MM.1S (cell line): ENCODE results near the gene NFILZ.

Experiments used
- DNase-seq: peaks from one replicate; pipeline ENCODE4 v3.0.0-alpha.2; 2015
- H2AFZ ChIP-seq: fragments of 300-600 bp; sonication (generic); 2 replicates; pipeline ENCODE4 v1.6.0; 2016; ENCODE audit warnings: antibody characterized with exemption, low read length
- H3F3A ChIP-seq: fragments of 300-600 bp; sonication (generic); 2 replicates; pipeline ENCODE4 v1.6.1; 2016; ENCODE audit warnings: mild to moderate bottlenecking, antibody characterized with exemption, low read length, moderate library complexity, mixed read lengths; ENCODE audit not compliant: insufficient read depth
- H3K27ac ChIP-seq: fragments of 300-600 bp; sonication (generic); 2 replicates; pipeline ENCODE4 v1.5.1; 2016; ENCODE audit warnings: mild to moderate bottlenecking, low read length
- H3K27me3 ChIP-seq: fragments of 300-600 bp; sonication (generic); replicated peaks from 2 replicates; pipeline ENCODE4 v1.6.0; 2016; ENCODE audit warnings: low read length; ENCODE audit not compliant: insufficient read depth
- H3K36me3 ChIP-seq: fragments of 300-600 bp; sonication (generic); replicated peaks from 2 replicates; pipeline ENCODE4 v1.6.1; 2016; ENCODE audit warnings: mild to moderate bottlenecking, low read length, mixed read lengths; ENCODE audit not compliant: insufficient read depth
- H3K4me1 ChIP-seq: fragments of 300-600 bp; sonication (generic); 2 replicates; pipeline ENCODE4 v1.6.1; 2016; ENCODE audit warnings: low read length, mixed read lengths
- H3K4me2 ChIP-seq: fragments of 300-600 bp; sonication (generic); 2 replicates; pipeline ENCODE4 v1.6.0; 2016; ENCODE audit warnings: low read depth, low read length
- H3K4me3 ChIP-seq: fragments of 300-600 bp; sonication (generic); 2 replicates; pipeline ENCODE4 v1.5.1; 2016; ENCODE audit warnings: low read length, mixed read lengths
- H3K79me2 ChIP-seq: fragments of 300-600 bp; sonication (generic); 2 replicates; pipeline ENCODE4 v1.6.1; 2016; ENCODE audit warnings: mixed run types, low read length, mixed read lengths
- H3K9ac ChIP-seq: fragments of 300-600 bp; sonication (generic); 2 replicates; pipeline ENCODE4 v1.6.1; 2016; ENCODE audit warnings: low read length, mixed read lengths
- H3K9me2 ChIP-seq: fragments of 300-600 bp; sonication (generic); replicated peaks from 2 replicates; pipeline ENCODE4 v1.6.1; 2016; ENCODE audit warnings: mild to moderate bottlenecking, low read length, mixed read lengths; ENCODE audit not compliant: insufficient read depth
- H3K9me3 ChIP-seq: fragments of 300-600 bp; sonication (generic); replicated peaks from 2 replicates; pipeline ENCODE4 v1.6.1; 2016; ENCODE audit warnings: mild to moderate bottlenecking, low read length, mixed read lengths; ENCODE audit not compliant: insufficient read depth
- H4K20me1 ChIP-seq: fragments of 300-600 bp; sonication (generic); 2 replicates; pipeline ENCODE4 v1.6.1; 2016; ENCODE audit warnings: mild to moderate bottlenecking, low read length, moderate library complexity, mixed read lengths; ENCODE audit not compliant: insufficient read depth
- CTCF ChIP-seq: fragments of 300-600 bp; sonication (generic); IDR thresholded peaks from 2 replicates; pipeline ENCODE4 v1.5.1; 2016; ENCODE audit warnings: antibody characterized with exemption, low read length, mixed read lengths
- EZH2 ChIP-seq: fragments of 300-600 bp; sonication (generic); optimal IDR thresholded peaks from 2 replicates; pipeline ENCODE3; 2017; ENCODE audit warnings: low read depth, mild to moderate bottlenecking, antibody characterized with exemption, low read length, mixed read lengths
- EZH2phosphoT487 ChIP-seq: fragments of 300-600 bp; sonication (generic); IDR thresholded peaks from 2 replicates; pipeline ENCODE4 v1.6.1; 2018; ENCODE audit warnings: antibody characterized with exemption, low read length

Gene NFILZ

GRCh38 chr19:8593931-8594330, 36.5 kb upstream of the NFILZ start:
- DNase-seq: no peak
- Histone ChIP-seq H3F3A (no peaks in the 10 kb centered on the region), H4K20me1 (no peaks in the 10 kb centered on the region), H3K79me2 (no peaks in the 10 kb centered on the region), H2AFZ (no peak overlapping the region), H3K9me2 (no peaks in the 10 kb centered on the region), H3K27ac (no peak overlapping the region), H3K9me3 (0 out of 2 replicates have a peak, but pooled peaks cover 6% of the 10 kb centered on the region), H3K4me2 (no peak overlapping the region), H3K36me3 (no peaks in the 10 kb centered on the region), H3K4me1 (no peaks in the 10 kb centered on the region), H3K4me3 (no peak overlapping the region), H3K9ac (no peak overlapping the region), H3K27me3 (peaks cover 73% of the 10 kb centered on the region)
- no peak for TF ChIP-seq EZH2phosphoT487
- TF ChIP-seq CTCF: no peak
- no peak for TF ChIP-seq EZH2

- no peaks in the 10 kb centered on the region for H3K36me3 ChIP-seq
- no peaks in the 10 kb centered on the region for H3K79me2 ChIP-seq
- H2AFZ ChIP-seq: no peak overlapping the region
- no peaks in the 10 kb centered on the region for H3F3A ChIP-seq
- H3K27me3 ChIP-seq: peaks cover 68% of the 10 kb centered on the region
- TF ChIP-seq CTCF (no peak), EZH2phosphoT487 (no peak), EZH2 (no peak)
- no peak for DNase-seq
- no peak overlapping the region for H3K4me2 ChIP-seq
- H3K4me1 ChIP-seq: no peaks in the 10 kb centered on the region
- no peak overlapping the region for H3K4me3 ChIP-seq
- H4K20me1 ChIP-seq: no peaks in the 10 kb centered on the region
- H3K9ac ChIP-seq: no peak overlapping the region
- H3K9me3 ChIP-seq: 0 out of 2 replicates have a peak, but pooled peaks cover 6% of the 10 kb centered on the region
- H3K27ac ChIP-seq: no peak overlapping the region
- H3K9me2 ChIP-seq: no peaks in the 10 kb centered on the region
These were observed 34.8 kb upstream of the NFILZ start for GRCh38 chr19:8595651-8596050.

- H3K27ac ChIP-seq: no peak overlapping the region
- H4K20me1 ChIP-seq: no peaks in the 10 kb centered on the region
- TF ChIP-seq EZH2 (no peak), EZH2phosphoT487 (no peak), CTCF (no peak)
- peaks cover 69% of the 10 kb centered on the region for H3K27me3 ChIP-seq
- H3K79me2 ChIP-seq: no peaks in the 10 kb centered on the region
- no peak for DNase-seq
- no peak overlapping the region for H3K4me3 ChIP-seq
- no peaks in the 10 kb centered on the region for H3K36me3 ChIP-seq
- H2AFZ ChIP-seq: no peak overlapping the region
- H3K4me1 ChIP-seq: no peaks in the 10 kb centered on the region
- no peaks in the 10 kb centered on the region for H3K9me2 ChIP-seq
- H3K4me2 ChIP-seq: no peak overlapping the region
- H3K9ac ChIP-seq: no peak overlapping the region
- H3K9me3 ChIP-seq: 0 out of 2 replicates have a peak, but pooled peaks cover 6% of the 10 kb centered on the region
- no peaks in the 10 kb centered on the region for H3F3A ChIP-seq
These were observed 34.3 kb upstream of the NFILZ start for GRCh38 chr19:8596168-8596567.
